Upper lobe of left lung (tissue), 6 donors: ENCODE data around the gene G3BP1. TPM values are rescaled to one million over a fixed set of nuclear protein-coding genes. Genes with fewer than 3 reads are reported as not detected.
A peak's percentile ranks its signal among the peaks of the same experiment; 100 is the strongest.

ENCODE experiments used
- ATAC-seq, 2 donors: fragments of 200-7000 bp; cut with Tn5 transposase; one replicate each; pipeline ENCODE4 v1.9.1; 2022; ENCODE audit warnings: mild to moderate bottlenecking in 2 of 2, moderate library complexity in 2 of 2; ENCODE audit not compliant: low FRiP score in 2 of 2
- DNase-seq, 2 donors: peaks; one replicate each; pipeline ENCODE4 v3.0.0-alpha.2; 2019 to 2020
- H3K27ac ChIP-seq, 4 donors: fragments of 200-600 bp; sonication (generic); one replicate each; pipeline ENCODE4 v1.5.1; 2016 to 2019
- H3K27me3 ChIP-seq, 4 donors: fragments of 200-600 bp; sonication (generic); one replicate each; pipeline ENCODE4 v1.5.1; 2017 to 2019
- H3K36me3 ChIP-seq, 4 donors: fragments of 200-600 bp; sonication (generic); one replicate each; pipeline ENCODE4 v1.5.1; 2016 to 2019
- H3K4me1 ChIP-seq, 4 donors: fragments of 200-600 bp; sonication (generic); one replicate each; pipeline ENCODE4 v1.5.1; 2018 to 2019
- H3K4me3 ChIP-seq, 4 donors: fragments of 200-600 bp; sonication (generic); one replicate each; pipeline ENCODE4 v1.5.1; 2017 to 2019; ENCODE audit warnings: mild to moderate bottlenecking in 2 of 4, moderate library complexity in 1 of 4
- H3K9me3 ChIP-seq, 4 donors: fragments of 200-600 bp; sonication (generic); one replicate each; pipeline ENCODE4 v1.5.1; 2018 to 2019
- CTCF ChIP-seq, 6 experiments: fragments of 450-650 bp in 4 of 6; fragments of 200-600 bp in 2 of 6; sonication (generic) in 2 of 6; IDR thresholded peaks; one replicate each; pipeline ENCODE4 v1.5.1; 2016 to 2019; ENCODE audit warnings: antibody characterized with exemption in 6 of 6
- EP300 ChIP-seq, 4 donors: sonication (generic); formaldehyde crosslinking; IDR thresholded peaks; one replicate each; pipeline ENCODE4 v1.5.1; 2017; ENCODE audit warnings: antibody characterized with exemption in 4 of 4, control low read depth in 2 of 4
- POLR2A ChIP-seq, 4 donors: fragments of 450-650 bp; IDR thresholded peaks; one replicate each; pipeline ENCODE4 v1.5.1; 2016 to 2017; ENCODE audit warnings: antibody characterized with exemption in 4 of 4, mild to moderate bottlenecking in 2 of 4
- POLR2AphosphoS5 ChIP-seq, 2 donors: sonication (generic); formaldehyde crosslinking; IDR thresholded peaks; one replicate each; pipeline ENCODE4 v1.5.1; 2017; ENCODE audit warnings: antibody characterized with exemption in 2 of 2
- WGBS, 2 donors: methylation state at CpG; one replicate each; pipeline ENCODE4 v1.1.5; 2017 to 2018; 5-methylcytosine and 5-hydroxymethylcytosine counted together
- total RNA-seq, 6 donors: library from RNA; depleted of rRNA in 4 of 6; stranded (reverse); fragments of >200 nt in 4 of 6; gene quantifications; one replicate each; pipeline versions ENCODE4 v1.1.0 to v1.2.1, GENCODE V29; 2016 to 2021
- donor health status: DM: no; HTN: no; CAD: no; lungs with moderate emphysema.
- donor health status: DM: no; HTN: yes; CAD: no; lungs with severe emphysema.

G3BP1 gene
- total RNA-seq, 6 donors from 2014 or later = 40.9 to 169 (median 81.6) TPM

DNA sequence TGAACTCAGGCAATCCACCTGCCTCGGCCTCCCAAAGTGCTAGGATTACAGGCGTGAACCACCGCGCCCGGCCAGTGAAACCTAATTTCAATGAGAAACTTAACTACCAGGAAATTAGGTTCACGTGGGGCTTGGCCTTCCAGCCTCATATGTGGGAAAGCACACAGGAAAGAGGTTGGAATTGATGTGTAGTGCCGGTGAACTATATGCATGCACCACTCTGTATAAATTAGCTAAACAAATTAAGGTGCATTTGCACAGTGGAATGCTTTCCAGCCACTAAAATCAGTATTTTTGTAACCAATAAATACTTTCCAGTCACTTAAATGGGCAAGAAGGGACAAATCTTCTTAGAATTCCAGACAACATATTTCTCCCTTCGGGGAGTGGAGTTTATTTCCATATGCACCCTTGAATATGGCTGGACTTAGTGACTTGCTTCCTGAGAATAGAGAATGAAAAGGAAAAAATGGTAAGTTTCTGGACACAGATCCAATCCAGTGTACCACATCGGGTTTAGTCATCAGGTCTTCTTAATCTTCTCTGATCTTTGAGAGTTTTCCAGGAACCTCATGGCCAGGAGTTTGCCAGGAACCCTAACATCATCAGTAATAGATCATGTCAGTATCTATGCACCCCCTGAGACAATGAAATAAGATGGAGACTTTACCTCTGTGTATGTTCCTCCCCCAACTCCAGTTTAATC, 38.2 kb upstream of the G3BP1 start:
- peak in 1 of 2 donors; percentile 60 for ATAC-seq
- Histone ChIP-seq H3K36me3 (no peaks in the 10 kb centered on the region), H3K4me1 (no peaks in the 10 kb centered on the region), H3K27me3 (no peaks in the 10 kb centered on the region), H3K27ac (no peak overlapping the region), H3K4me3 (no peak overlapping the region), H3K9me3 (peaks cover 0 to 8% (median 0%) of the 10 kb centered on the region in 4 donors)
- TF ChIP-seq EP300 (IDR thresholded peaks at IDR 0.05) = no peak
- no peak for TF ChIP-seq CTCF (IDR thresholded peaks at IDR 0.05)
- TF ChIP-seq POLR2AphosphoS5 (IDR thresholded peaks at IDR 0.05) = no peak
- TF ChIP-seq POLR2A (IDR thresholded peaks at IDR 0.05) = no peak
- WGBS, 2 donors = 97% methylated on average over 8 to 9 of the region's 9 CpGs
- no peak for DNase-seq

GRCh38 chr5:151734064-151734408, 37.7 kb upstream of the G3BP1 start:
- Histone ChIP-seq H3K36me3 (no peaks in the 10 kb centered on the region), H3K4me1 (no peaks in the 10 kb centered on the region), H3K27ac (no peak overlapping the region), H3K9me3 (peaks cover 0 to 8% (median 0%) of the 10 kb centered on the region in 4 donors), H3K27me3 (no peaks in the 10 kb centered on the region), H3K4me3 (no peak overlapping the region)
- no peak for DNase-seq
- TF ChIP-seq POLR2A (IDR thresholded peaks at IDR 0.05) = no peak
- TF ChIP-seq POLR2AphosphoS5 (IDR thresholded peaks at IDR 0.05) = no peak
- TF ChIP-seq EP300 (IDR thresholded peaks at IDR 0.05) = no peak
- no peak for TF ChIP-seq CTCF (IDR thresholded peaks at IDR 0.05)
- 94 to 96% methylated on average over 3 of the region's 3 CpGs for WGBS, 2 donors
- ATAC-seq = no peak

- WGBS, 2 donors = 78 to 100% methylated on average over 1 of the region's 1 CpG
- Histone ChIP-seq H3K27me3 (no peaks in the 10 kb centered on the region), H3K36me3 (no peaks in the 10 kb centered on the region), H3K4me1 (peaks cover 0 to 9% (median 6%) of the 10 kb centered on the region in 4 donors), H3K9me3 (no peaks in the 10 kb centered on the region), H3K4me3 (no peak overlapping the region), H3K27ac (no peak overlapping the region)
- TF ChIP-seq EP300 (IDR thresholded peaks at IDR 0.05) (no peak), POLR2AphosphoS5 (IDR thresholded peaks at IDR 0.05) (no peak), POLR2A (IDR thresholded peaks at IDR 0.05) (no peak), CTCF (IDR thresholded peaks at IDR 0.05) (no peak)
- no peak for DNase-seq
- ATAC-seq = no peak
Observed at GRCh38 chr5:151735646-151736045, 36.1 kb upstream of the G3BP1 start.

DNA sequence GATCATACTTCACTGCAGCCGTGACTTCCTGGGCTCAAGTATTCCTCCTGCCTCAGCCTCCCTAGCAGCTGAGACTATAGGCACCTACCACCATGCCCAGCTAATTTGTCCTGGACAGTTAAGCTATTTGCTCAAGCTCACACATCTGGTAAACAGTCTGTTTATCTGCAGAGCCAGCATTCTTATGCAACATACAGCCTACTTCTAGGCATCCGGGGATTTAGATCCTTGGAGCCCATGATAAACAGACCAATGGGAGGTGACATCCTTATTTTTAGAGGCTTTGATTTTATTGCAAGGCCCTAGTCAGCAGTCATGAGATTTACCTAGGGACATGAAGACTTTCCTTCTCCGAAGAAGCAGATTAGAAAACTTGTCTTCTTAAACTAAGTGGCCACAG, 34.3 kb upstream of the G3BP1 start:
- no peak overlapping the region for H3K4me3 ChIP-seq
- 79 to 96% methylated on average over 3 of the region's 3 CpGs for WGBS, 2 donors

More for the DNA sequence above, 34.3 kb upstream of the G3BP1 start:
- Histone ChIP-seq H3K36me3 (peaks cover 0 to under 1% (median 0%) of the 10 kb centered on the region in 4 donors), H3K4me1 (peaks cover 0 to 12% (median 10%) of the 10 kb centered on the region in 4 donors), H3K27ac (no peak overlapping the region), H3K27me3 (no peaks in the 10 kb centered on the region), H3K9me3 (no peaks in the 10 kb centered on the region)
- DNase-seq (no peak), ATAC-seq (no peak)
- TF ChIP-seq POLR2A (IDR thresholded peaks at IDR 0.05) (no peak), CTCF (IDR thresholded peaks at IDR 0.05) (no peak), POLR2AphosphoS5 (IDR thresholded peaks at IDR 0.05) (no peak), EP300 (IDR thresholded peaks at IDR 0.05) (no peak)
